ENCODE measurements around the gene TLR1.
"Not testable (repeated sequence)": the region's sequence is repeated elsewhere in the genome, so short reads cannot be mapped to it uniquely, and the experiment has no call there.

The TLR1 gene

GRCh38 chr4:38803833-38804653, 548 bp downstream of the TLR1 start:
- FAIRE-seq = peak; percentile 60

GRCh38 chr4:38802561-38803355, 1.8 kb downstream of the TLR1 start:
- FAIRE-seq = no peak

- no peak for FAIRE-seq
Measured at GRCh38 chr4:38800961-38801450, 3.6 kb downstream of the TLR1 start.

- no peak for FAIRE-seq
Measured at GRCh38 chr4:38800366-38800765, 4.2 kb downstream of the TLR1 start.

GRCh38 chr4:38795087-38795486, 9.5 kb downstream of the TLR1 start:
- no peak for FAIRE-seq

GRCh38 chr4:38794051-38794450, 10.5 kb downstream of the TLR1 start:
- no peak for FAIRE-seq

GRCh38 chr4:38791010-38791409, 13.6 kb downstream of the TLR1 start:
- no peak for FAIRE-seq

GRCh38 chr4:38788317-38788716, 16.3 kb downstream of the TLR1 start:
- no peak for FAIRE-seq

GRCh38 chr4:38787693-38788092, 16.9 kb downstream of the TLR1 start:
- FAIRE-seq = no peak

- FAIRE-seq = no peak
Measured at GRCh38 chr4:38785901-38786402, 18.6 kb downstream of the TLR1 start.

- FAIRE-seq = no peak
Measured at GRCh38 chr4:38785041-38785790, 19.4 kb downstream of the TLR1 start.

- no peak for FAIRE-seq
Measured at GRCh38 chr4:38784141-38784540, 20.4 kb downstream of the TLR1 start.

- FAIRE-seq = no peak
Measured at GRCh38 chr4:38783109-38783460, 21.5 kb downstream of the TLR1 start.

- peak; percentile 78 for FAIRE-seq
Measured at GRCh38 chr4:38782452-38783108, 22.0 kb downstream of the TLR1 start, which contains the start of gene TLR10. Gene TLR10, minus strand, starts transcription at chr4:38782990. Its CDS starts 7,400 bp downstream, at chr4:38775590.

GRCh38 chr4:38781854-38782261, 22.7 kb downstream of the TLR1 start:
- no peak for FAIRE-seq

GRCh38 chr4:38780833-38781484, 23.6 kb downstream of the TLR1 start:
- no peak for FAIRE-seq

- no peak for FAIRE-seq
Measured at GRCh38 chr4:38779790-38780189, 24.8 kb downstream of the TLR1 start.

GRCh38 chr4:38777925-38778324, 26.7 kb downstream of the TLR1 start:
- FAIRE-seq = not testable (repeated sequence)

- no peak for FAIRE-seq
Measured at GRCh38 chr4:38775326-38775725, 29.3 kb downstream of the TLR1 start.

GRCh38 chr4:38774181-38774955, 30.2 kb downstream of the TLR1 start:
- no peak for FAIRE-seq

- not testable (repeated sequence) for FAIRE-seq
Measured at GRCh38 chr4:38770281-38770680, 34.3 kb downstream of the TLR1 start.

Measured in islet of Langerhans (tissue), 1 donor.